HepG2 (cell line): Measurements from ENCODE around the gene DENND5B. TPM values are rescaled to one million over a fixed set of nuclear protein-coding genes. Genes with fewer than 3 reads are reported as not detected.
A peak's percentile ranks its signal among the peaks of the same experiment; 100 is the strongest.

Experiments used
- AGO1 ChIP-seq: fragments of 200-400 bp; formaldehyde crosslinking; IDR thresholded peaks from 2 replicates; pipeline ENCODE4 v1.6.1; 2017; ENCODE audit warnings: mild to moderate bottlenecking, low read depth, low read length, moderate library complexity; ENCODE audit not compliant: poor library complexity, severe bottlenecking
- ARNTL ChIP-seq: sonication (generic); formaldehyde crosslinking; IDR thresholded peaks from 2 replicates; pipeline ENCODE4 v1.4.0; 2020; ENCODE audit warnings: mild to moderate bottlenecking, missing genetic modification reagents
- CBX5 ChIP-seq: sonication (generic); formaldehyde crosslinking; IDR thresholded peaks from 2 replicates; pipeline ENCODE4 v1.4.0; 2020; ENCODE audit warnings: missing genetic modification reagents, borderline replicate concordance
- FOXK2 ChIP-seq: fragments of 450-650 bp; IDR thresholded peaks from 2 replicates; pipeline ENCODE4 v1.6.1; 2016
- GATAD1 ChIP-seq: IDR thresholded peaks from 2 replicates; pipeline ENCODE4 v1.6.1; 2016; ENCODE audit warnings: missing genetic modification reagents, missing compliant biosample characterization
- KMT2B ChIP-seq: IDR thresholded peaks from 2 replicates; pipeline ENCODE4 v1.6.1; 2016; ENCODE audit warnings: missing genetic modification reagents, missing compliant biosample characterization
- MEF2D ChIP-seq: sonication (generic); formaldehyde crosslinking; IDR thresholded peaks from 2 replicates; pipeline ENCODE4 v1.5.1; 2020; ENCODE audit warnings: mild to moderate bottlenecking, missing genetic modification reagents
- MTA3 ChIP-seq: sonication (generic); formaldehyde crosslinking; IDR thresholded peaks from 2 replicates; pipeline ENCODE4 v1.4.0; 2020; ENCODE audit warnings: missing genetic modification reagents
- NCOR1 ChIP-seq: fragments of 200-600 bp; sonication (generic); IDR thresholded peaks from 2 replicates; pipeline ENCODE4 v1.7.0; 2017; ENCODE audit warnings: antibody characterized with exemption, low read length, borderline replicate concordance
- NFYC ChIP-seq: IDR thresholded peaks from 2 replicates; pipeline ENCODE4 v1.6.1; 2016; ENCODE audit warnings: missing genetic modification reagents, missing compliant biosample characterization
- POLR2A ChIP-seq, 2 experiments: IDR thresholded peaks; 2 replicates each; pipeline ENCODE4 v1.6.1; 2011; ENCODE audit warnings: low read depth in 2 of 2, low read length in 2 of 2, mild to moderate bottlenecking in 1 of 2, moderate library complexity in 1 of 2; ENCODE audit not compliant: insufficient read depth in 1 of 2
- PRPF4 ChIP-seq: fragments of 200-400 bp; formaldehyde crosslinking; IDR thresholded peaks from 2 replicates; pipeline ENCODE4 v1.6.1; 2016; ENCODE audit warnings: low read length, low read depth; ENCODE audit not compliant: poor library complexity, severe bottlenecking
- RFXANK ChIP-seq: IDR thresholded peaks from 2 replicates; pipeline ENCODE4 v1.6.1; 2016
- RXRB ChIP-seq: IDR thresholded peaks from 2 replicates; pipeline ENCODE4 v1.6.1; 2016; ENCODE audit warnings: borderline replicate concordance, missing genetic modification reagents, missing compliant biosample characterization
- THYN1 ChIP-seq: sonication (generic); formaldehyde crosslinking; IDR thresholded peaks from 2 replicates; pipeline ENCODE4 v1.8.1; 2023; ENCODE audit warnings: low read depth, mild to moderate bottlenecking, moderate library complexity, missing genetic modification reagents, borderline replicate concordance
- ZBTB3 ChIP-seq: sonication (generic); formaldehyde crosslinking; IDR thresholded peaks from 2 replicates; pipeline ENCODE4 v1.4.0; 2020; ENCODE audit warnings: low read depth, mild to moderate bottlenecking, moderate library complexity, missing genetic modification reagents, borderline replicate concordance
- ZBTB8A ChIP-seq: sonication (generic); formaldehyde crosslinking; IDR thresholded peaks from 2 replicates; pipeline ENCODE4 v1.4.0; 2020; ENCODE audit warnings: mild to moderate bottlenecking, low read depth, missing genetic modification reagents, borderline replicate concordance
- ZNF235 ChIP-seq: sonication (generic); formaldehyde crosslinking; IDR thresholded peaks from 2 replicates; pipeline ENCODE4 v1.8.1; 2023; ENCODE audit warnings: mild to moderate bottlenecking, missing genetic modification reagents, borderline replicate concordance
- ZNF24 ChIP-seq: fragments of 450-650 bp; IDR thresholded peaks from 2 replicates; pipeline ENCODE4 v1.6.1; 2017; ENCODE audit warnings: antibody characterized with exemption, mild to moderate bottlenecking
- ZNF484 ChIP-seq: sonication (generic); formaldehyde crosslinking; IDR thresholded peaks from 2 replicates; pipeline ENCODE4 v1.5.1; 2020; ENCODE audit warnings: mild to moderate bottlenecking, low read depth, missing genetic modification reagents, borderline replicate concordance
- ZSCAN29 ChIP-seq: sonication (generic); formaldehyde crosslinking; conservative IDR thresholded peaks from 2 replicates; pipeline ENCODE4 v1.4.0; 2020; ENCODE audit warnings: mild to moderate bottlenecking, missing genetic modification reagents
- polyA plus RNA-seq, 8 experiments: library from polyadenylated mRNA; depleted of rRNA in 3 of 8; stranded (reverse) in 7 of 8; unstranded in 1 of 8; fragments of >200 nt; fragmentation: Illumina TruSeq in 4 of 8; extraction: Trizol in 4 of 8; gene quantifications; 2 replicates each; pipeline versions ENCODE4 v1.2.1 to v1.2.3, GENCODE V29; 2011 to 2016; ENCODE audit warnings: low read depth in 4 of 8, missing spikeins in 1 of 8, mixed read lengths in 1 of 8; ENCODE audit not compliant: insufficient read depth in 1 of 8
- total RNA-seq, 5 experiments: library from RNA; depleted of rRNA; stranded (reverse); fragments of >200 nt; fragmentation: Illumina TruSeq; extraction: Trizol; gene quantifications; 2 replicates each; pipeline ENCODE4 v1.2.3, GENCODE V29; 2016; ENCODE audit warnings: low read depth in 1 of 5
- TF ChIP-seq, protein P1 (sequence below): sonication (generic); formaldehyde crosslinking; IDR thresholded peaks from 2 replicates; pipeline ENCODE4 v1.9.0; 2021; ENCODE audit warnings: mild to moderate bottlenecking, missing genetic modification reagents
- TF ChIP-seq, protein P2 (sequence below): sonication (generic); formaldehyde crosslinking; IDR thresholded peaks from 2 replicates; pipeline ENCODE4 v1.4.0; 2020; ENCODE audit warnings: missing genetic modification reagents, borderline replicate concordance
- TF ChIP-seq, protein P3 (sequence below): sonication (generic); formaldehyde crosslinking; IDR thresholded peaks from 2 replicates; pipeline ENCODE4 v1.4.0; 2020; ENCODE audit warnings: mild to moderate bottlenecking, missing genetic modification reagents

The DENND5B gene
- total and polyA plus RNA-seq, 2 of the 13 experiments (the other 11 are each of a cell fraction or from before 2014, with no cell fraction given): 14.7 to 18.7 TPM

DNA sequence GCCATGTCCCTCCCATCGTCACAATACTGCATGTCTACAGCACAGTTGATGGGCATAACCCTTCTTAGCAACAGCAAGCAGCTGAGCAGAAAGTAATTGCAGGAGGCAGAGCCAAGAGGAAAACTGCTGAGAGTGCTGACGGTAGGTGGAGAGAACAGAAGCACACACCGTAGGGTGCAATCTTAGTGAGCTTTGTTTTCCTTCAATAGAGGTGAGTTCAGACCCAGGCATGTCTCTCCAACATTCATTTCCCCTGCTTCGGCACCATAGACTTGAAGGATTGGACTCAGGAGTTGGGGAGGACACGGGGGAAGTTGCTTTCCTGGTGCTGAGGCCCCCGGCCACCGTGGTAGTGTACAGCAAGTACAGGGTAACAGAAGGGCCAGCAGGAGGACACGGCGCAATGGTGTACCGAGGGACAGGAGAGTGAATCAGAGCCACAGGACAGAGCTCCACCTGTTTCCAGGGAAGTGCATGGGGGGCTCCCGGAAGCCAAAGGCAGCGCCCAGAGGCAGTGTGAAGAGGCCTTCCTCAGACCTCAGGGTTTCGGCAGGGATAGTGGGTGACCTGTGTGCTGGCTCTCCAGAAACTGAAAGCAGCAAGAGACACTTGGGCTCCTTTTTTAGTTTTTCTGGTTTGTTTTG is 228.7 kb downstream of the DENND5B start (continued):
- TF ChIP-seq, protein P1, sequence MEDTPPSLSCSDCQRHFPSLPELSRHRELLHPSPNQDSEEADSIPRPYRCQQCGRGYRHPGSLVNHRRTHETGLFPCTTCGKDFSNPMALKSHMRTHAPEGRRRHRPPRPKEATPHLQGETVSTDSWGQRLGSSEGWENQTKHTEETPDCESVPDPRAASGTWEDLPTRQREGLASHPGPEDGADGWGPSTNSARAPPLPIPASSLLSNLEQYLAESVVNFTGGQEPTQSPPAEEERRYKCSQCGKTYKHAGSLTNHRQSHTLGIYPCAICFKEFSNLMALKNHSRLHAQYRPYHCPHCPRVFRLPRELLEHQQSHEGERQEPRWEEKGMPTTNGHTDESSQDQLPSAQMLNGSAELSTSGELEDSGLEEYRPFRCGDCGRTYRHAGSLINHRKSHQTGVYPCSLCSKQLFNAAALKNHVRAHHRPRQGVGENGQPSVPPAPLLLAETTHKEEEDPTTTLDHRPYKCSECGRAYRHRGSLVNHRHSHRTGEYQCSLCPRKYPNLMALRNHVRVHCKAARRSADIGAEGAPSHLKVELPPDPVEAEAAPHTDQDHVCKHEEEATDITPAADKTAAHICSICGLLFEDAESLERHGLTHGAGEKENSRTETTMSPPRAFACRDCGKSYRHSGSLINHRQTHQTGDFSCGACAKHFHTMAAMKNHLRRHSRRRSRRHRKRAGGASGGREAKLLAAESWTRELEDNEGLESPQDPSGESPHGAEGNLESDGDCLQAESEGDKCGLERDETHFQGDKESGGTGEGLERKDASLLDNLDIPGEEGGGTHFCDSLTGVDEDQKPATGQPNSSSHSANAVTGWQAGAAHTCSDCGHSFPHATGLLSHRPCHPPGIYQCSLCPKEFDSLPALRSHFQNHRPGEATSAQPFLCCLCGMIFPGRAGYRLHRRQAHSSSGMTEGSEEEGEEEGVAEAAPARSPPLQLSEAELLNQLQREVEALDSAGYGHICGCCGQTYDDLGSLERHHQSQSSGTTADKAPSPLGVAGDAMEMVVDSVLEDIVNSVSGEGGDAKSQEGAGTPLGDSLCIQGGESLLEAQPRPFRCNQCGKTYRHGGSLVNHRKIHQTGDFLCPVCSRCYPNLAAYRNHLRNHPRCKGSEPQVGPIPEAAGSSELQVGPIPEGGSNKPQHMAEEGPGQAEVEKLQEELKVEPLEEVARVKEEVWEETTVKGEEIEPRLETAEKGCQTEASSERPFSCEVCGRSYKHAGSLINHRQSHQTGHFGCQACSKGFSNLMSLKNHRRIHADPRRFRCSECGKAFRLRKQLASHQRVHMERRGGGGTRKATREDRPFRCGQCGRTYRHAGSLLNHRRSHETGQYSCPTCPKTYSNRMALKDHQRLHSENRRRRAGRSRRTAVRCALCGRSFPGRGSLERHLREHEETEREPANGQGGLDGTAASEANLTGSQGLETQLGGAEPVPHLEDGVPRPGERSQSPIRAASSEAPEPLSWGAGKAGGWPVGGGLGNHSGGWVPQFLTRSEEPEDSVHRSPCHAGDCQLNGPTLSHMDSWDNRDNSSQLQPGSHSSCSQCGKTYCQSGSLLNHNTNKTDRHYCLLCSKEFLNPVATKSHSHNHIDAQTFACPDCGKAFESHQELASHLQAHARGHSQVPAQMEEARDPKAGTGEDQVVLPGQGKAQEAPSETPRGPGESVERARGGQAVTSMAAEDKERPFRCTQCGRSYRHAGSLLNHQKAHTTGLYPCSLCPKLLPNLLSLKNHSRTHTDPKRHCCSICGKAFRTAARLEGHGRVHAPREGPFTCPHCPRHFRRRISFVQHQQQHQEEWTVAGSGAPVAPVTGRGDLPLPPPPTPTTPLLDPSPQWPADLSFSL (CRISPR knock-in tag): no peak
- TF ChIP-seq FOXK2: no peak
- TF ChIP-seq ZSCAN29 (CRISPR knock-in tag): no peak; the same call in 1 of the 2 replicates
- TF ChIP-seq AGO1: no peak
- no peak; the same call in 1 of the 2 replicates for TF ChIP-seq CBX5 (CRISPR knock-in tag)
- no peak for TF ChIP-seq PRPF4
- TF ChIP-seq NCOR1: no peak
- TF ChIP-seq ZBTB8A: no peak
- peak; percentile 57 to 59 for TF ChIP-seq POLR2A (IDR thresholded peaks at IDR 0.05; ENCODE audit: insufficient read depth in 1 of 2, low read depth in 2 of 2, low read length in 2 of 2)
- TF ChIP-seq, protein P2, sequence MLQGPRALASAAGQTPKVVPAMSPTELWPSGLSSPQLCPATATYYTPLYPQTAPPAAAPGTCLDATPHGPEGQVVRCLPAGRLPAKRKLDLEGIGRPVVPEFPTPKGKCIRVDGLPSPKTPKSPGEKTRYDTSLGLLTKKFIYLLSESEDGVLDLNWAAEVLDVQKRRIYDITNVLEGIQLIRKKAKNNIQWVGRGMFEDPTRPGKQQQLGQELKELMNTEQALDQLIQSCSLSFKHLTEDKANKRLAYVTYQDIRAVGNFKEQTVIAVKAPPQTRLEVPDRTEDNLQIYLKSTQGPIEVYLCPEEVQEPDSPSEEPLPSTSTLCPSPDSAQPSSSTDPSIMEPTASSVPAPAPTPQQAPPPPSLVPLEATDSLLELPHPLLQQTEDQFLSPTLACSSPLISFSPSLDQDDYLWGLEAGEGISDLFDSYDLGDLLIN (CRISPR knock-in tag): no peak
- TF ChIP-seq ZNF484 (CRISPR knock-in tag): no peak
- no peak for TF ChIP-seq NFYC (CRISPR knock-in tag)
- TF ChIP-seq THYN1 (CRISPR knock-in tag): no peak
- 0 out of 2 replicates have a peak, but pooled peaks have one; percentile 21 for TF ChIP-seq GATAD1 (CRISPR knock-in tag)
- TF ChIP-seq ZBTB3 (CRISPR knock-in tag): no peak
- TF ChIP-seq MEF2D (CRISPR knock-in tag): no peak
- TF ChIP-seq, protein P3, sequence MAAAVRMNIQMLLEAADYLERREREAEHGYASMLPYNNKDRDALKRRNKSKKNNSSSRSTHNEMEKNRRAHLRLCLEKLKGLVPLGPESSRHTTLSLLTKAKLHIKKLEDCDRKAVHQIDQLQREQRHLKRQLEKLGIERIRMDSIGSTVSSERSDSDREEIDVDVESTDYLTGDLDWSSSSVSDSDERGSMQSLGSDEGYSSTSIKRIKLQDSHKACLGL (CRISPR knock-in tag): no peak; the same call in 1 of the 2 replicates
- TF ChIP-seq ZNF235: no peak
- no peak for TF ChIP-seq MTA3
- no peak; the same call in none of the 2 replicates for TF ChIP-seq RXRB (CRISPR knock-in tag)
- peak; percentile 16; the same call in 1 of the 2 replicates for TF ChIP-seq KMT2B (CRISPR knock-in tag)
- TF ChIP-seq ARNTL (CRISPR knock-in tag): no peak
- no peak for TF ChIP-seq RFXANK
- TF ChIP-seq ZNF24: no peak
